GM12878 (cell line): ENCODE data around the gene ATP8B1.

Experiments
- EP300 ChIP-seq, 2 experiments: fragments of 150-350 bp in 1 of 2; IDR thresholded peaks; 2 replicates each; pipeline ENCODE4 v1.6.1; 2011 to 2012; ENCODE audit warnings: low read depth in 2 of 2, low read length in 2 of 2, borderline replicate concordance in 1 of 2, improper control_type of control experiment in 1 of 2, inconsistent platforms in 1 of 2; ENCODE audit not compliant: control insufficient read depth in 1 of 2
- NR2C2 ChIP-seq: IDR thresholded peaks from 2 replicates; pipeline ENCODE4 v1.6.1; 2011; ENCODE audit warnings: borderline replicate concordance, low read depth; ENCODE audit not compliant: control insufficient read depth, insufficient read length
- RBBP5 ChIP-seq: fragments of 200-600 bp; sonication (generic); conservative IDR thresholded peaks from 2 replicates; pipeline ENCODE4 v1.6.1; 2016
- SREBF2 ChIP-seq: IDR thresholded peaks from 2 replicates; pipeline ENCODE4 v1.6.1; 2012; ENCODE audit warnings: mild to moderate bottlenecking, low read length
- TF ChIP-seq, protein P1 (sequence below), 3 experiments: IDR thresholded peaks in 2 of 3; conservative IDR thresholded peaks in 1 of 3; 2 replicates each; pipeline ENCODE4 v1.5.1; 2011; ENCODE audit warnings: low read depth in 3 of 3, low read length in 3 of 3, mild to moderate bottlenecking in 3 of 3, control low read depth in 2 of 3, moderate library complexity in 2 of 3, inconsistent platforms in 1 of 3, mixed read lengths in 1 of 3; ENCODE audit not compliant: control insufficient read depth in 2 of 3, insufficient read depth in 1 of 3; ENCODE audit errors: extremely low read depth in 1 of 3

DNA sequence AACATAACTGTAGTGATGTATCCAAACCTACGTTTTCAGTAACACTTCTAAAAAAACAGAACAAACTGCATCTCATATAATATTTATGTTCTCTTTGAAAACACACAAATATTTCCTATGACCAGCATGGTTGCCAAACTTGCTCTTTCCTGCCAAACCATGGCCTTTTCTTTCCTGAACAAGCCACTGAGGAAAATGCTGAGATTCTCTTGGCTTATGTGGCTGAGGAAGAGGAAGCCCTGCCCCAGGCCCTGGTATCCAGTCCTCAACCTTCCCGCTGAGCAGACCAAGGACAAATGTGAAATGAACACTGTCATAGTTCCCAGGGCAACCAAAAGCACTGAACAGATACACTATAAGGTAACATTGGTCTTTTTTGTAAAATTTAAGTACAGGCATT lies 145.6 kb downstream of the ATP8B1 start:
- TF ChIP-seq RBBP5 (no peak), NR2C2 (no peak), EP300 (IDR thresholded peaks at IDR 0.05; ENCODE audit: borderline replicate concordance in 1 of 2, control insufficient read depth in 1 of 2, low read depth in 2 of 2, low read length in 2 of 2) (no peak), SREBF2 (no peak)
- TF ChIP-seq, protein P1, sequence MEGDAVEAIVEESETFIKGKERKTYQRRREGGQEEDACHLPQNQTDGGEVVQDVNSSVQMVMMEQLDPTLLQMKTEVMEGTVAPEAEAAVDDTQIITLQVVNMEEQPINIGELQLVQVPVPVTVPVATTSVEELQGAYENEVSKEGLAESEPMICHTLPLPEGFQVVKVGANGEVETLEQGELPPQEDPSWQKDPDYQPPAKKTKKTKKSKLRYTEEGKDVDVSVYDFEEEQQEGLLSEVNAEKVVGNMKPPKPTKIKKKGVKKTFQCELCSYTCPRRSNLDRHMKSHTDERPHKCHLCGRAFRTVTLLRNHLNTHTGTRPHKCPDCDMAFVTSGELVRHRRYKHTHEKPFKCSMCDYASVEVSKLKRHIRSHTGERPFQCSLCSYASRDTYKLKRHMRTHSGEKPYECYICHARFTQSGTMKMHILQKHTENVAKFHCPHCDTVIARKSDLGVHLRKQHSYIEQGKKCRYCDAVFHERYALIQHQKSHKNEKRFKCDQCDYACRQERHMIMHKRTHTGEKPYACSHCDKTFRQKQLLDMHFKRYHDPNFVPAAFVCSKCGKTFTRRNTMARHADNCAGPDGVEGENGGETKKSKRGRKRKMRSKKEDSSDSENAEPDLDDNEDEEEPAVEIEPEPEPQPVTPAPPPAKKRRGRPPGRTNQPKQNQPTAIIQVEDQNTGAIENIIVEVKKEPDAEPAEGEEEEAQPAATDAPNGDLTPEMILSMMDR (IDR thresholded peaks at IDR 0.05 in 2 of 3, conservative IDR thresholded peaks at IDR 0.05 in 1 of 3; ENCODE audit: control insufficient read depth in 2 of 3, extremely low read depth in 1 of 3, insufficient read depth in 1 of 3, low read depth in 3 of 3, low read length in 3 of 3), result no peak
